Urothelium cell line (cell line): ENCODE results near the gene MYRF.
A peak's percentile ranks its signal among the peaks of the same experiment; 100 is the strongest.

Source experiments
- DNase-seq: peaks from one replicate; pipeline ENCODE4 v3.0.0; 2011; ENCODE audit warnings: low spot score, mixed read lengths
- FAIRE-seq: peaks from 2 replicates; lab custom pipeline; 2011; peaks lifted over from hg19 to GRCh38; lab: Jason Lieb, UNC

The MYRF gene

GRCh38 chr11:61737636-61738386, 14.6 kb upstream of the MYRF start:
- no peak for FAIRE-seq
- no peak for DNase-seq

GRCh38 chr11:61738776-61739175, 13.7 kb upstream of the MYRF start:
- FAIRE-seq: no peak

DNA sequence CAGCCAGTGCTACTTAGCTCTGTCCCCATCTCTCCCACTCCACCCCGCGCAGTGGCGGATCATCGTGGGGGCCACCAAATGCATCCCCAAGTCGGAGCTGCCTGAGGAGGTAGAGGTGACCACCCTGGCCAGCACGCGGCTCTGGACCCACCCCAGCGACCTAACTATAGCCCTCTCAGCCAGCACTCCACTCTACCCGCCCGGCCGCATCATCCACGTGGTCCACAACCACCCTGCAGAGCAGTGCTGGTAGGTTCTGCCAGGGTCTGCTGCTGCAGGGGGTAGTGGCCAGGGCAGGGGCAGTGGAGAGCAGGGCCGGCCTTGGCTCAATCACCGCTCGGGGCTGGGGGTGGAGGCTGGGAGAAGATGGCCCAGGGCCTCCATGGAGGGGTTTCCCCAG, 13.0 kb upstream of the MYRF start:
- DNase-seq (no peak), FAIRE-seq (no peak)

More at GRCh38 chr11:61738776-61739175, 13.7 kb upstream of the MYRF start:
- no peak for DNase-seq

DNA sequence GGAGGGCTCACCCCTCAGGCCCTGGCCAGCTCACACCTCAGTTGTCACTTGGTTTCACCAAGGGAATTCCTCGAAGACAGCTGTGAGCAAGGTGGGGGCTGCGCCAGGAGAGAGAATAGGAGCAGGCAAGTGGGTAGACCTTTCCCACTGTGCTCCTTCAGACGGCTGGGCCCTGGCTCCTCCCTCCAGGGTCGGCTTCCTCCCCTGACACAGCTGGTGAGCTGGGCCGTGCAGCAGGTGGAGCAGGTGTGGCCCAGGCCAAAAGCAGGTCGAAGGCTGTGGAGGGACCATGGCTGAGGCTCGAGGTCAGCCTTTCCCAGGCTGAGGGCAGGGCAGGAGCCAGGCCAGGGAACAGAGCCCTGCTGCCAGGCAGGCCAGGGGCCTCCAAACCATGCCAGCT, 12.5 kb upstream of the MYRF start:
- FAIRE-seq: no peak
- no peak for DNase-seq

DNA sequence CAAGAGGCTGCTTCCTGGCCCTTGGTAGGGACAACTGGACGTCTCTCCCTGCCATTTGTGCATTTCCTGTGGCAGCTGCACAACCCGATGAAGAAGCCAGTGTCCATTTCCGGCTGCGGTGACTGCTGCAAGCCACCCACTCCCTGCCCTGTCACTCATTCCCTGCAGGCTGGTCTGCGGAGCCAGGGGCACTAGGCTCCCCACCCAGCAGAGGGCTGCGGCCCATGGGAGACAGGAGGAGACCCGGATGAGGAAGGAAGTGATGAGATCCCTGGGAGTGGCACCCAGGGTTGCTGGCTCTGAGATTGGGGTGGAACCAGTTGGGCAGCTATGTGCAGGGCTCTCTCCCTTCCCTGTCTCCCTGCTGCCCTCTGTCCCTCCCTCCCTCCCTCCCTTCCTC, 10.0 kb upstream of the MYRF start:
- FAIRE-seq (no peak), DNase-seq (no peak)

GRCh38 chr11:61743486-61744095, 8.8 kb upstream of the MYRF start:
- no peak for FAIRE-seq
- DNase-seq: no peak

GRCh38 chr11:61744181-61744580, 8.3 kb upstream of the MYRF start:
- FAIRE-seq: no peak
- no peak for DNase-seq

- no peak for FAIRE-seq
- no peak for DNase-seq
Observed at GRCh38 chr11:61744609-61745156, 7.8 kb upstream of the MYRF start.

GRCh38 chr11:61745781-61746441, 6.5 kb upstream of the MYRF start:
- FAIRE-seq (no peak), DNase-seq (no peak)

DNA sequence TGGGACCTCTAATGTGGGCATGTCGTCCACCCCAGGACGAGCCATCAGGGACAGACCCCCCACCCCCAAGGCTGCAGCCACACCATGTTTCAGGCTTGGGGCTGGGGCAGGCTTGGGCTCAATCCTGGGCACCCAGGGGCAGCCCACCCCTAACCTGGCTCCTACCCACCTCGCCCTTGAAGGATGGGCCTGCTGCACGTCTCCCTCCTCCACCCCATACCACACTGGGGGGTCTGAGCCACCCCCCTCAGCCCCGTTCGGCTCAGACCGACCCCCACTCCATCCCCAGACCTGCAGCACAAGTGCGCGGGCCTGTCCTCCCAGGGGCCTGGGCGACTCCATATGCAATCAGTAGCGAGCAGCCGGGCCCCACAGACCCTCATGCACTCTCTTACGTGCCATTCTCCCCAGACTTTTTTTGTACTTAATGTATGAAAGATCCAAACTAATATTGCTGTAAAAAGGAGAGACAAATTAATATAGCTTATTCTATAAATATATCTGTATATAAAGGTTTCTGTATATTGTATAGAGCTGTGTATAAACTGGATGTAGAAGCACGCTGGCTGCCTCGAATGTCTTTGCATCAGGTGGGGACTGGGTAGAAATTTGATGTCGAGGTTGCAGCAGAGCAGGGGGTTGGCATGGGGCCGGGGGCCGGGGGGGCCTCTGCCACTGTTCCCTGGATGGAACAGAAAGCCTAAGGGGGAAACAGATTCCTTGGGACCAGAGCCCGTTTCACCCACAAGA, 5.8 kb upstream of the MYRF start:
- FAIRE-seq: no peak
- no peak for DNase-seq

GRCh38 chr11:61747192-61747966, 5.1 kb upstream of the MYRF start:
- FAIRE-seq: no peak

GRCh38 chr11:61747967-61748285, 4.5 kb upstream of the MYRF start:
- no peak for DNase-seq
- FAIRE-seq: no peak

More at GRCh38 chr11:61747192-61747966, 5.1 kb upstream of the MYRF start:
- DNase-seq: peak; percentile 84

DNA sequence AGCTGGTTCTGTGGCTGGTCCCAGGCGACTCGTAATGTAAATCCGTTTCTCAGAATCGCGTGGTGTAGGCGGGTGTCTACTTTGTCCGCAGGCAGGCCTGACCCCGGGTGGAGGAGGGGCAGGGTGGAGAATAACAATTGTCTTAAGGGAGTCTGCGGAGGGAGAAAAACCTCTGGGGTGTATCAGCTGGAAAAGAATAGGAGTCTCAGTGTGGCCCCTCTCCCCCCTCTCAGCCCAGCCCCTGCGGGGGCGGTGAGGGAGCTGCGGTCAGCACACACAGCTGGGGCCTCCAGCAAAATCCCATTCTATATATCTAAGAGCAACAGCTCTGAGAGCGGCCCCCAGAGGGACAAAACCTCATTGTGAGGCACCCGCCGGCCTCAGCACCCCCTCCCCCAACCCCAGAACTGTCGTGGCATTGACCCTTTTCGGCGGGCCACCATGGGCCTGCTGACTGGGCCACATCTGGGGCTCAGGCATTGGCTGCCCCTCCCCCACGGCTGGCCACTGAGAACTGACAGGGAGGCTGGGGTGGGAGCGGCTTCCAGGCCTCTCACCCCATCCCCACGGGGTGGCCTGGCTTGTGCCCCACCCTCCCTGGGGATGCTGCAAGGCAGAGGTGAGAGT, 2.7 kb upstream of the MYRF start:
- peak; percentile 60 for DNase-seq
- no peak for FAIRE-seq

DNA sequence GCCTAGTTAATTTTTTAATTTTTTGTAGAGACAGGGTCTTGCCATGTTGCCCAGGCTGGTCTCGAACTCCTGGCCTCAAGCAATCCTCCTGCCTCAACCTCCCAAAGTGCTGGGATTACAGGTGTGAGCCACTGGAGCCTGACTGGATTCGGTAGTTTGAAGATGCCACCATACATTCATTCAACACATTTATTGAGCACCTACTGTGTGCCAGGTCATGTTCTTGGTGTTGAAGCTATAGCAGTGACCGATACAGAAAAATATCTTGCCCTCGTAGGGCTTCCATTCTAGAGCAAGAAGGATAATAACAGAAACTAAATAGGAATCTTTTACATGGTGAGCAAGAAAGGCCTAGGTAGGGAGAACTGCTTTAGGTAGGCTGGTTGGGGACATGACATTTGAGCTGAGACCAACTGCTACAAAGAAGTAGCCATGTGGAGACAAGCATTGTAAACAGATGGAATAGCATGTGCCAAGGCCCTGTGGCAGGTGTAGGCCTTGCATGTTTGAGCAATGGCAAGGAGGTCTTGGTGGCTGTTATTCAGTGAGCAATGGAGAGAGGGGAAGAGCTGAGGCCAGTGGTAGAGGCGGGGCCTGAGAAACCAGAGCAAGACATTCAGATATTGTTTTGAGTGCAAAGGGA, 1.7 kb upstream of the MYRF start:
- DNase-seq (no peak), FAIRE-seq (no peak)

DNA sequence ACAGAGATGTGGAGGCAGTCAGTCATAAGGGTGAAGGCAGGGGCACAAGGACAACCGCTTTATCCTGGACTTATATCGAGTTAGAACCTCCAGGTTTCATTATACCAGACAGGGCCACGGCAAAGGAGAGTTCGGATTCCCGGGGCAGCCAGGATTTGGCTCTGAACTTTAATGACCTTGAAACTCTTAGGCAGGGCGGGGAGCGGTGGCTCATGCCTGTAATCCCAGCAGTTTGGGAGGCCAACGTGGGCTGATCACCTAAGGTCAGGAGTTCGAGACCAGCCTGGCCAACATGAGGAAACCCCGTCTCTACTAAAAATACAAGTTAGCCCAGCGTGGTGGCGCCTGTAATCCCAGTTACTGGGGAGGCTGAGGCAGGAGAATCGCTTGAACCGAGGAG, 1.1 kb upstream of the MYRF start:
- no peak for FAIRE-seq
- no peak for DNase-seq

GRCh38 chr11:61752925-61753521, 587 bp downstream of the MYRF start:
- DNase-seq (no peak), FAIRE-seq (no peak)

- FAIRE-seq: no peak
Observed at GRCh38 chr11:61753672-61754071, 1.2 kb downstream of the MYRF start.

GRCh38 chr11:61754534-61755482, 2.4 kb downstream of the MYRF start:
- no peak for DNase-seq
- no peak for FAIRE-seq

More at GRCh38 chr11:61753672-61754071, 1.2 kb downstream of the MYRF start:
- no peak for DNase-seq
